ENCODE results near the gene AGBL3. TPM values are rescaled to one million over a fixed set of nuclear protein-coding genes. Genes with fewer than 3 reads are reported as not detected.

AGBL3 gene
- total RNA-seq, 1 donor: 2.2 TPM

DNA sequence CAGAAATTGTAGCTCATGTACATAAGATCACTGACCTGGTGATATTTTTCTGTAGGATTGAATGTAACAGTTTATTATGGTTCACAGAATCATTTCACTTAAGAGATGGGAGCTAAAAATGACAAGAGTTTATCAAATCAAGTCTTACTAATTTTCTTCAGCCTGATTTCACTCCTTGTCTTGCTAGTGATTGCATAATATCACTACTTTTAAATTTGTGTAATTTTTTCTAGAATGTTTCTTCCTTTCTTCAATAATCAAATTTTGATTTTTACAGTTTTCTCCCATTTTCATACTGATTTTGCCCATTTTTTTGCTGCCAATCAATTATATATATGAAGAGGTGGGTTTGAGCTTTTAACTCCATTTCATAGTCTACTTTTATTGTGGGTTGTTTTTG lies 92.8 kb downstream of the AGBL3 start:
- Histone ChIP-seq H3K27ac (ENCODE audit: low read depth, low read length) (no peak overlapping the region), H3K79me2 (ENCODE audit: insufficient read depth, low read length) (no peaks in the 10 kb centered on the region), H2AFZ (ENCODE audit: low read length) (no peak overlapping the region), H3K36me3 (ENCODE audit: insufficient read depth, low read length) (no peaks in the 10 kb centered on the region), H3K9me3 (ENCODE audit: low read depth, low read length) (no peaks in the 10 kb centered on the region), H4K20me1 (ENCODE audit: insufficient read depth, low read length) (no peaks in the 10 kb centered on the region), H3K4me1 (ENCODE audit: insufficient read depth, low read length) (no peaks in the 10 kb centered on the region), H3K27me3 (ENCODE audit: insufficient read depth, low read length) (no peaks in the 10 kb centered on the region), H3K4me3 (ENCODE audit: insufficient read depth, low read length) (no peak overlapping the region), H3K4me2 (ENCODE audit: insufficient read depth, low read length) (no peak overlapping the region)
- TF ChIP-seq CTCF (IDR thresholded peaks at IDR 0.05; ENCODE audit: extremely low read depth, low read depth, low read length): no peak
- no peak for DNase-seq (ENCODE audit: insufficient read length, low spot score, missing footprints)

DNA sequence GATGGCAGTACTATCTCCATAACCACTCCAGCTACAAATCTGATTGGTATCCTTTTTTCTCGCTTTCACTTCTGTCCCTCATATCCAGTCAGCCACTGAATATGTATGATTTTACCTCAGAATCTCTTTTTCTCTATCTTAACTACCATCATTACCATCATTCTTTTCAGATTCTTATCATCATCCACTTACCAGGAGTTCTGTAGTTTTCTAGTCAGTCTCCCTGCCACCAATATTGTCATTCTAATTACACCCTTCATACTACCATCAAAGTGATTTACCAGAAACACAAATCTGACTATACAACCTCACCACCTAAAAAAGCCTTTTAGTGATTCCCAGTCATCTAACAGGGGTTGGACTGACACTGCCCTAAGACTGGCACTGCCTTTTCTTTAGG lies 96.7 kb downstream of the AGBL3 start:
- H3K4me1 ChIP-seq (ENCODE audit: insufficient read depth, low read length): no peaks in the 10 kb centered on the region
- H3K9me3 ChIP-seq (ENCODE audit: low read depth, low read length): no peaks in the 10 kb centered on the region
- no peak overlapping the region for H2AFZ ChIP-seq (ENCODE audit: low read length)
- no peaks in the 10 kb centered on the region for H3K36me3 ChIP-seq (ENCODE audit: insufficient read depth, low read length)
- no peak overlapping the region for H3K4me3 ChIP-seq (ENCODE audit: insufficient read depth, low read length)
- TF ChIP-seq CTCF (IDR thresholded peaks at IDR 0.05; ENCODE audit: extremely low read depth, low read depth, low read length): no peak
- no peaks in the 10 kb centered on the region for H3K27me3 ChIP-seq (ENCODE audit: insufficient read depth, low read length)
- no peak overlapping the region for H3K27ac ChIP-seq (ENCODE audit: low read depth, low read length)
- DNase-seq (ENCODE audit: insufficient read length, low spot score, missing footprints): no peak
- H4K20me1 ChIP-seq (ENCODE audit: insufficient read depth, low read length): no peaks in the 10 kb centered on the region
- H3K4me2 ChIP-seq (ENCODE audit: insufficient read depth, low read length): no peak overlapping the region
- no peaks in the 10 kb centered on the region for H3K79me2 ChIP-seq (ENCODE audit: insufficient read depth, low read length)

DNA sequence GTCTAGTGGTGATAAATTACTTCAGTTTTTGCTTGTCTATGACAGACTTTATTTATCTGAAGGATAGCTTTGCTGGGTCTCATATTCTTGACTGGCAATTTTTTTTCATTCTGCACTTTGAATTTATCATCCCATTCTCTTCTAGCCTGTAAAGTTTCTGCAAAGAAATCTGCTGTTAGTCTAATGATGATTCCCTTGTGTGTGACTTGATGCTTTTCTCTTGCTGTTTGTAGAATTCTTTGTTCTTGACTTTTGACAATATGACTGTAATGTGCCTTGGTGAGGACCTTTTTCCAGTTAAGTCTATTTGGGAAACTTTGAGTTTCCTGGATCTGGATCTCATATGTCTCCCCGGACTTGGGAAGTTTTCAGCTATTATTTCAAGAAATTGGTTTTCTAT lies 102.3 kb downstream of the AGBL3 start:
- Histone ChIP-seq H2AFZ (ENCODE audit: low read length) (no peak overlapping the region), H3K4me2 (ENCODE audit: insufficient read depth, low read length) (no peak overlapping the region), H3K9me3 (ENCODE audit: low read depth, low read length) (peaks cover 2% of the 10 kb centered on the region), H3K36me3 (ENCODE audit: insufficient read depth, low read length) (no peaks in the 10 kb centered on the region), H3K27ac (ENCODE audit: low read depth, low read length) (no peak overlapping the region), H4K20me1 (ENCODE audit: insufficient read depth, low read length) (no peaks in the 10 kb centered on the region), H3K4me3 (ENCODE audit: insufficient read depth, low read length) (no peak overlapping the region), H3K4me1 (ENCODE audit: insufficient read depth, low read length) (no peaks in the 10 kb centered on the region), H3K27me3 (ENCODE audit: insufficient read depth, low read length) (no peaks in the 10 kb centered on the region), H3K79me2 (ENCODE audit: insufficient read depth, low read length) (no peaks in the 10 kb centered on the region)
- DNase-seq (ENCODE audit: insufficient read length, low spot score, missing footprints): no peak
- no peak for TF ChIP-seq CTCF (IDR thresholded peaks at IDR 0.05; ENCODE audit: extremely low read depth, low read depth, low read length)

DNA sequence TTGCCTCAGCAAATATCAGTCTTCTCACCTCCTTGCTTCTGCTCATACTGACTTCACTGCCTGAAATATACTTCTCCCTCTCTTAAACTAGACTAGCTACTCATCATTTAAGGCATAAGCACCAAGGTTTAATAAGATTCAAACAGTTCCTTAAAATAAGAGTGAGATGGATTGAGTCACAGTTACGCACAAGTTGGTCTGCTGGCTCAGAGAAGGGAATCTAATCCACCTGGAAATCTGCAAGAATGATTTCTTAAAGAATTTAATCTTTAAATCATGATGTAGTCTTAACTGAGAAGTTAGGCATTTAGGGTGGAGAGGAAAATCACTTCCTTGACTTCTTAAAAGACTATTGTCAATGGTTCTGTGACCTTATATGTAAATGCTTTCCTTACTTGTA lies 105.4 kb downstream of the AGBL3 start:
- no peak for DNase-seq (ENCODE audit: insufficient read length, low spot score, missing footprints)

More for the DNA sequence above, 105.4 kb downstream of the AGBL3 start:
- no peak for TF ChIP-seq CTCF (IDR thresholded peaks at IDR 0.05; ENCODE audit: extremely low read depth, low read depth, low read length)
- H3K4me2 ChIP-seq (ENCODE audit: insufficient read depth, low read length): no peak overlapping the region
- H3K79me2 ChIP-seq (ENCODE audit: insufficient read depth, low read length): no peaks in the 10 kb centered on the region
- no peak overlapping the region for H3K4me3 ChIP-seq (ENCODE audit: insufficient read depth, low read length)
- no peaks in the 10 kb centered on the region for H4K20me1 ChIP-seq (ENCODE audit: insufficient read depth, low read length)
- H3K27ac ChIP-seq (ENCODE audit: low read depth, low read length): no peak overlapping the region
- H3K4me1 ChIP-seq (ENCODE audit: insufficient read depth, low read length): no peaks in the 10 kb centered on the region
- H2AFZ ChIP-seq (ENCODE audit: low read length): no peak overlapping the region
- H3K36me3 ChIP-seq (ENCODE audit: insufficient read depth, low read length): no peaks in the 10 kb centered on the region
- H3K27me3 ChIP-seq (ENCODE audit: insufficient read depth, low read length): no peaks in the 10 kb centered on the region
- peaks cover 2% of the 10 kb centered on the region for H3K9me3 ChIP-seq (ENCODE audit: low read depth, low read length)

Data from osteoblast (primary cell).